RPMI8226 (cell line): Measurements from ENCODE around the gene KAZN.

Source experiments
- DNase-seq: peaks from one replicate; pipeline ENCODE4 v3.0.0-alpha.2; 2015

Gene KAZN

DNA sequence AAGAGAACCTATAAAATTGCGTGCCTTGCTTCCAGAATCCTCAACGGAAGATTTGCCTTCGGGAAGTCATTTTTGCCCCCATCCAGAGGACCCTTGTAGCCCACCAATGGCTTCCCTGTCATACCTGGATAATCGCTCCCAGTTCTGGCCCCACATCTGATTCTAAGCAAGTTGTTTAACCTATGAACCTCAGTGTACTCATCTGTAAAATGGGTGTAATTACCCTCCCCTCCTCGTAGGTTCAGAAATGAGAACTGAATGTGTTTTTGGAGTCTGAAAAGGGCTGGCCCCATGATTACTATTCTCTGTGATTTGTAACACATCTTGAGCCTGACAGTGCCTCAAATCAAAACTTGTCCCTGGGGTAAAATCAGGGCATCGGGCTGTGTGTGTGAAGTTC, 473.5 kb downstream of the KAZN start:
- no peak for DNase-seq

DNA sequence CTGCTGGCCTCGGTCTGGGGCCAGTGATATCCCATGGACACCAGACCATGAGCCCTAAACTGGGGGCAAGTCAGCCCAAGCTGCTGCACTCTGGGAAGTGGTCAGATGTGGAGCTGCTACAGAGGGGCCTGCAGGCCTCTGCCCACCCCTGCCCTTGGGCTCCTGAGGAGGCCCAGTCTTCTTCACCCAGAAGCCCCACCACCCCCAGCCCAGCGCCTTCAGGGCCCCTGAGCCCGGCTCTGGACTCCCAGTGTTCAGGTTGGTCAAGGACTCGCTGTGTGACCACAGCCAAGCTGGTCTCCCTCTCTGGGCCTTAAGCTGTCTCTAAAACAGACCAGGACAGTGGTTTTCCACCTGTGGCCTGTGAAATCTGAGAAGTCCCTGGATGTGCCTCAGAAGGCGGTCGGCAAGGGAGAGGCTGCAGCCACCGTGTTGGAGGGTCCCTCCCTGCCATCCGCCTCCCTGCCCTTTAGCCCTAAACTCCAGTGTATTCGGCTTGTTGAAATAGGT, 475.4 kb downstream of the KAZN start:
- no peak for DNase-seq

DNA sequence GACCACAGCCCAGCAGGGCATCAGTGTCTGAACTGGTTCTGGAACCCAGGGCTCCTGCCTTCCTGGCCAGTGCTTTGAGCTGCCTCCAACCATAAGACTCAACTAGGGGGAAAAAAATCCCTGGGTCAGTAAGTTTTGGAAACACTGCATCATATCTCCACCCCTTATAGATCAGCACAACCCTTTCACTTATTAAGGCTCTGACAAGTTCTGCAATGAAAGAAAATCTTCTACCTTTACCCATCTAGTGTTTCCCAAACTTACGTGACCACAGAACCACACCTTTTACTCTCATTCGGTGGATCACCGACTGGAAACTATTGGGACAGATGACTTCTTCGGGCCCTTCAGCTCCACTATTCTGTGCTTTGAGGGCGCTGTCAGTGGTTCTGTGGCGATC, 476.7 kb downstream of the KAZN start:
- no peak for DNase-seq

DNA sequence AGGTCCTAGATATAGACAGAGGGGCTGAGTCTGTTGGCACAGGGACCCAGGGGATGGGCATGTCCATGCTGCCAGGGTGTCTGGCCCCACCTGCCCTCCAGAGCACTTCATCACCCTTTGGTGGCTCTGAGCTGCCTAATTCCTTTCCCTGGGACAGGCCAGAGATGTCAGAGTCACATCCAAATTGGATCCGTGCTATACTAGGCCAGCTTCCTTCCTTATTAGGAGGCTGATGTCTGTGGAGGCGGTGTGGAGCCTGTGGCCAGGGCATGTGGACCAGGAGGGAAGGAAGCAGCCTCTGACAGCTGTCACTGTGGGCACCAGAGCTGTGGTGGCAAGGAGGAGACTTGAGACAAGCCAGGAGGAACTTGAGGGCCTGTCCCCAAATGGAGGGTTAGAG, 477.3 kb downstream of the KAZN start:
- no peak for DNase-seq

DNA sequence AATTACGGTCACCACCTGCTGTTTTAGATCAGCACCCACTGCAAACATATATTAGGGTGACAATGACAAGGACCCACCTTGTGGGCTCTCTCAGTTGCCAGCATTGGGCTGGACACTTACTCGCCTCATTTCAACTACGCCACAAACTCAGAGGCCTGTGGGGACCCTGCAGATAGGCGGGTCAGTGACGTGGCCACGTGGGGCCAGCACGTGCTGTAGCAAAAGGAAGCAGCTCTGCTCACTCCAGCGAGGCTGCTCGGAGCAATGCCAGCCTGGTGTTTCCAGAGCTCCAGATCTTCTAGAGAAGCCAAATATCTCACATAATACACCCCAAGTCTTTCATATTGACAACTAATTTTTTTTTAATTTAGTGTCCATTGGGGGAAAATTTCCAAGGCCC, 478.3 kb downstream of the KAZN start:
- DNase-seq, result no peak

DNA sequence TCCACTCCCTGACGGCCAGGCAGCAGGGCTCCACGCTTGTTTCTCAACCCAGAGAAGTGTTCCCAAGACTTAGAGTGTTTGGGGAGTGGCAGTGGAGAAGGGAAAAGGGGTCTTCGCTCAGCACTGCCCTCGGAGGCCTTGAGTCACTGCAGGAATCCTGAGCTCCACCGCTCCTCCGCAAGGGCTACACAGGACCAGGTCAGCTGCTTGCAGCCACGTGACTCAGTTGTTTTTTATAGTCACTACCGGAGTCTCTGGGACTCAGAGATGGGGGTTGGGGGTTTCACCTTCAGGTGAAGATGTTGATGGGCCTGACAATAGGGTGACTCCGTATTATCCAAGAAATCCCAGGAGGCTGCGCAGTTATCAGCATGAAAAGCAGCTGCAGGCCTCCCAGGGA, 478.9 kb downstream of the KAZN start:
- no peak for DNase-seq

DNA sequence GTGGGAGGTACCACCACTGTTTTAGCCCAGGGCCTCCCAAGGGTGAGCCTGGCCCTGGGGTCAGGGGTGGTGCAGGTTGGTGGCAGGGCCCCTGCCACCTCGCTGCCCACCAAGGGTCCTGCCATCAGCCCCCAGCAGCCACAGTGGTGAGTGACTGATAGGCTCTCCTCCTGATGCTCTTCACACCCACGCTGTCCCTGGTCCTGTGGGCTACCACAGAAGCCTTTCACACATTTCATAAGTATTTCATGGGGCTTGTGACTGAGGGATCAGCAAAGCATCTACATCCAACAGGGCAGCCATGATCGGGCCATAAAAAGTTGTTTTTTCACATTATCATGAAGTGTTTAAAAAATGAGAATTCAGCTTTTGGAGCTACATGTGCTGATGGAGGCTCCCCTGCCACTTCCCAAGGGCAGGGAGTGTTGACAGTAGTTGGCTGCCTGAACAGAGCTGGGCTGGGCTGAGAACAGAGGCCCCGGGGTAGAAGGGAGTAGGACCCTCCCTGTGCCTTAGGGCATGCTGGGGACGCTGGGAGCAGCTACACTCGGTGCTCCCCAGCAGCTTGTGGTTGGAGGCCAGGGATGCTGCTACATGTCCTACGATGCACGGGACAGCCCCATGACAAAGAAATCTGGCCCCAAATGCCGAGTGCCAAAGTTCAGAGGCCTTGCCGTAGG, 482.0 kb downstream of the KAZN start:
- DNase-seq, result no peak

DNA sequence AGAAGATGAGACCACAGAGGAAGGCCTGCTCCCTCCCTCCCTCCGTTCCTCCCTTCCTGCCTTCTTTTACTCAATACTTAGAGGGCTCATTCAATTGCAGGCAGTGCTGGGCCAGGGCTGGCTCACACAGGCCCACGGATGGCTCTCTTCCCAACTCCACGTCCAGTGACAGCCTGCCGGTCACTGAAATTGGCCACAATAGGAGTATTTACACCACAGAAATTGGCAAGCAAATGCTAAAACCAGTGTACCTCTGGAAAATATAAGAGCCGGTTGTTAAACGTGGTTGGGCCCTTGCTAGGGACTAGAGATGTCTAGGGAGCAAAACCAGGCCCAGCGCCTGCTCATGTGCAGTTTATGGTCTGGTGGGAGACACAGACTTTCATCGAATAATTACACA, 482.6 kb downstream of the KAZN start:
- DNase-seq, result no peak

DNA sequence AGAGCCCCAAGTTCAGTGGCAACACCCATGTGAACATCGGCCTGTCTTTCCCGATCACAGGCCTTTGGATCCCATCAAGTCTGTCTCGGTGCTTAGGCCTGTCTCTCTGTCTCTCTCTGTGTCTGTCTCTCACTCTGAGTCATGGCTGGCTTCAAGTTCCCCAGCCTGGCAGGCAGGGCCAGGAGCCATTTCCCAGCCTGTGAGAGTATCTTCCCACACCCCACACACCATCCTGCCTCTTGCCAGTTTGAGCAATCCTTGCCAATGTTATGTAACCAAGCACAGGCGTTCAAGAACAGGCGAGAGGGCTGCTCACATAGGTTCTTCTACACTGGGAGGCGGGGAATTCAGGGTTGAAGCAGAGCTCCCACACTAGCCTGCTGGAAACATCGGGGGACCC, 485.1 kb downstream of the KAZN start:
- no peak for DNase-seq

DNA sequence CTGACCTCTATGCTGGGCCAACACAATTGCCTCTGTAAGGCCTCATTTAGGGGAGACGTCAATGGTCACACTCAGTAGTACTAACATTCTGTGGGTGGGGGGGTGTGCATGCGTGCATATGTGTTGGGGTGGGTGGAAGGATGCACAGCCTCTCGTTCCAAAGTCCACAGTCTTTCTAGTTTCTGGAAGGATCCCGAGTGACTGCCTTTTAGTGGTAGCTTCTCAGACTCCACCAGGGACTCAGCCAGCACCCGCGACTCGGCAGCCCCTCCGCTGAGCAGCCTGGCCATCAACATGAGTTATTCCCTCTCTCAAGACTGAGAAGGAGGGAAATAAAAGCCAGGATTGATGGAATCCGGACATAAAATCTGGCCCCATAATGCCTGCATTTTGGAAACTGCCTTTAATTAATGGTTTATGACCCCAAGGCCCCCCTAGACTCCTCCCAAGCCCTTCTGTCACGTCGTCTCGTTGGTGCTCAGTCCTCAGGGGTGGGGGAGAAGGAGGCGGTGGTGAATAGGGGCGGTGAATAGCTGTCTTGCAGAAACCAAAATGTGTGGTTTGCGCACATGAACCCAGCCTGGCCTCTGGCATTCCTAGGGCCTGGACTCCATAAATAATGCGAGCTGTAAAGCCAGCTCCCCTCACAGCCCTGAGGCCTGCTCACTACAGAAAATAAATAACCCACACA, 489.9 kb downstream of the KAZN start:
- DNase-seq, result no peak

DNA sequence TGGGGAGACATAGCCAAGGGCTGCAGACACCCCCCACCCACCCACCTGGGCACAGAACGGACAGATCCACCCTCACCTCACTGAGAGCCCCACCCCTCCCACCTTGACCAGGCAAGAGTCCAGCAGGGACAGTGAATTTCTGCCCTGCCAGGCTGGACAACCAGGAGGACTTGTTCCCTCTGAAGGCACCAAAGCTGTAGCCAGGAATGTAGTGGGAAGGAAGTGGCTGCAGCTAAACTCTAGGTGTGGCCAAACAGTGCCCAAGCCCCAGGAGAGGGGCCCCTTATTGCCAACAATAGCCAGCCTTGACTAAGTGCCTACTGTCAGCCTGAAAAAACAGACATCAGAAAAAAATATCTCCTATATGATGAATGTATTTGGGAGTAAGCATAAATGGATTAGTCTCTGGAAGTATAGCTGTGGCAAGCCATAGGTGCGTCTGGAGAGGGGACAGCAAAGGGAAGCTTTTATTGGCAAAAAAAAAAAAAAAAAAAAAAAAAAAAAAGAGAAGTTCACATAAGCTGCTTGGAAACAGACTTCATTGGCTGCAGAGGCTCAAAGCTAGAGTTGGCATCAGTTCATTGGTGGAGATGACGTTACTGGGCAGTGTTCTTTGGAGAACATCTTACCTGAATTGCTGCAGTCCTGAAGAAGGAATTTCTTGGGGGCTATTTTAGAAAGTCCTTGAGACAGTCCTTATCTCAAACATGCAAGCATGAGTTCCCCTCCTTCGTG, 490.9 kb downstream of the KAZN start:
- no peak for DNase-seq

DNA sequence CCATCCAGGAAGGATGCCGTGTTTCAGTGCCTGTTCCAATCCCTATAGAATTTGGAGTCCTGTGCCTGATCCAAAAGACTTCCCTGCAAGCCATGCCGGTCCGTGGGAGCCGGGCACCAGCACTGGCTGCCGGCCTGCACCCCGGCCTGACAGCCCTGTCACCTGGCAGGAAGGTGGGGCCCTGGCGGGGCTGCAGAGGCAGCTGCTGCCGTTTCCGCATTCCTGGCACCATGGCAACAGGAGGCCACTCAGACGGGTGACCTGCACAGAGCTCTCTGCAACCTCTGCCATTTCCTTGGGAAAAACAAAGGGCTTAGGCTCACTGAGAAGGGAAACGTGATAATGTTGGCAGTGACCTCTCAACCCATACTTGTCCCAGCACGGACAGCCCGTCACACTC, 491.9 kb downstream of the KAZN start:
- peak; percentile 86 for DNase-seq

DNA sequence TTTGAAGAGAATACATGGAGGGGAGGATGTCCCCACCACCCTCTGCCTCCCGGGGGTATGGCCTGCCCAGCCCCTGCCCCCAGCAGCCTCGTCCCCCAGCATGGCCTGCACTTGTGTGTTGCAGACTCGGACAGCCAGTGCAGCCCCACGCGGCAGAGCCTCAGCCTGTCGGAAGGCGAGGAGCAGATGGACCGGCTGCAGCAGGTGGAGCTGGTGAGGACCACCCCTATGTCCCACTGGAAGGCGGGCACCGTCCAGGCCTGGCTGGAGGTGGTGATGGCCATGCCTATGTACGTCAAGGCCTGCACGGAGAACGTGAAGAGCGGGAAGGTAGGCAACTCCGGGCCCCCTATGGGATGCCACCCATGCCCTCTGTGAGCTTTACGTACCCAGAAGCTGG, 495.6 kb downstream of the KAZN start:
- DNase-seq, result no peak

DNA sequence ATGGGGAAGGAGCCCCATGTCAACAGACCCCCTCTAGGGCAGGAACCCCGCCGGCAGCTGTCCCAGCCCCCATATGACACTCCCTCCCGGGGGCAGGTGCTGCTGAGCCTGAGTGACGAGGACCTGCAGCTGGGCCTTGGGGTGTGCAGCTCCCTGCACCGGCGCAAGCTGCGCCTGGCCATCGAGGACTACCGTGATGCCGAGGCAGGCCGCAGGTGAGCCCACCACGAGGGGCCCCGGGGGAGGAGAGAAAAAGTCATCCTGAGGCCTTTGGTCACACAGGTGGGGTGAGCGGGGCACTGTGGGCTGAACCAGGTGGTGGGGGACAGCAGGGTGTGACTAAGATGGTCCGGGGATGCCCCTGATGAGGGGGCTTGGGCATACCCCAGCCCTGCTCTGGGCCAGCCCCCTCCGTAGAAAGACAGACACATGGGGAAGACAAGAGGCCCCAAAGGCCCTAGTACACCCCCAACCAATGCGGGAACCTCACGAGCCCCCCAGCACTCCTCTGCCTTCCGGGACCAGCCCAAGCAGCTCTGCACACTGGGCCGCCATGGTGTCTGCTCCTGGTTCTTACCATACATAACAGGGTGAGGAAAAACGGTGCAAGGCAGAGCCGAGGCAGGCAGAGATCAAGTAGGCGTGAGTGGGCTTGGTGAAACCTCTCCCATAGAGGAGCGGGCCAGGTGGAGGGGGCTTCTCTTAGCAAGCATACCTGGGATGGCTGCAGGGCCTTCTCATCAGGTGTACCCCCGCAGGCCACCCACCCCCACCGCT, 496.4 kb downstream of the KAZN start:
- no peak for DNase-seq

DNA sequence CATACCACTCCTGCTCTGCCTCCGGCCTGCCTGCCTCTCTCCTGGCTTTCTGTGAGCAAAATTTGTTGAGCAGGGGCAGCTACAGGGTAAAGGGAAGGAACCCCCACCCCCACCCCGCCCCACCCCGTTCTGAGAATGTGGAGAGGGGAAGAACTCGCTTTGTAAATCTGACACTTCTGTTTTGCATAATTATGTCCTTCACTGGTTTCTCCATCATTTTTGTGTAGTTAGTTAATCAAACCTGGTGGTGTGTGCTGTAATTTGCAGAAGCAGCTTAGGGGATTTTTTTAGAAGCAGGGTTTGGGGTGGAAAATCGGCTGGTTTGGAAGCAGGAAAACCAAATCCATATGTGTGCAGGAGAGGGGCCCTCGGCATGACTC, 497.0 kb downstream of the KAZN start:
- no peak for DNase-seq

DNA sequence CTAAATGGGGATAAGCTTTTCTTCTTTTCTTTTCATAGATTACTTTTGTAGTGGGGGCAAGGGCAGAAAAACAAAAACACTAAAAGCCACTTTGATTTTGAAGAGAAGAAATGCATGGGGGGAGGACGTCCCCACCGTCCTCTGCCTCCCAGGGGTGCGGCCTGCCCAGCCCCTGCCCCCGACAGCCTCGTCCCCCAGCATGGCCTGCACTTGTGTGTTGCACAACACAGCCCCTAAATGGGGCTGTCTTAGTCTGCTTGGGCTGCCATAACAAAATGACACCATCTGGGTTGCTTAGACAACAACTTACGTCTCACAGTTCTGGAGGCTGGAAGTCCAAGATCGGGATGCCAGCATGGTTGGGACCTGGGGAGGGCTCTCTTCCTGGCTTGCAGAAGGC, 497.8 kb downstream of the KAZN start:
- DNase-seq, result no peak

DNA sequence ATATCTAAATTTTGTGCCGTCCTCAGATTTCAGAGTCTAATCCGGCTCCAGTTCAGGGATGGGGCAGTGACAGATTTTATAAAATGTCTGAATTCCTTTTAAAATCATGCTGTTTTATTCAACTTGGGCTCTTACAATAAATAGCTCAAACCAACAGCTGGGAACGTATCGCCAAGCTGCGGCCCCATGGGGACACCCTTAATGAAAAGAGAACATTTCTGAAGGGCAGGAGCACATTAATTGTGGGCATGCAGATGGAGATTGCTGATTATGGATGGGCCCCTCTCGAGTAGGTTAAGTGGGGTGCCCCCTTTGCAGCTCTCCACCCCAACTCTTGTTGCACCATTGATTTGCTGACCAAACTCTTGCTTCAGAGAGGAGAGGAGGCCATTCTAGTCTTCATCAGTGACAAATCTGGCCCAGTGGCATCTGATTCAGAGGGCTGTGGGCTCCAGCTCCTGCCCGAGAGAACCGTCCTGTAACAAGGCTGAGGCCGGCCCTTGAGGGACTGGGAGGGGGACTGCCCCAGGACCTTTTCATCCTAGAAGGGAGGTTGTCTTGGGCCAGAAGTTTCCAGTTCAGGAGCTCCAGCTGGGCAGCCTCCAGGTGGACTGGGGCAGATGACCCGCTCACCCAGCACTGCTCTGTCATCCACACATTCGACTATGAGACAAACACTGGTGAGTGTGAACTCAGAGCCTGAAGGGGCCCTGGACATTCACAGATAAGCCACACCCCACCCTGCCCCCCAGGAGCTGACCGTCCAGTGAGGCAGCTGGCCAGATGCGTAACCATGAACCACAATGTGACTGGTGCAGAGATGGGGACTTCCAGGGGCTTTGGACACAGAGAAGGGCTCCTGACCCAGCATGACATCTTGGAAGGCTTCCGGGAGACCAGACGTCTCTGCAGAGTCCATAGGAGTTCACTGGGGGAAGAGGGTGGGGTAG, 500.0 kb downstream of the KAZN start:
- DNase-seq, result no peak

DNA sequence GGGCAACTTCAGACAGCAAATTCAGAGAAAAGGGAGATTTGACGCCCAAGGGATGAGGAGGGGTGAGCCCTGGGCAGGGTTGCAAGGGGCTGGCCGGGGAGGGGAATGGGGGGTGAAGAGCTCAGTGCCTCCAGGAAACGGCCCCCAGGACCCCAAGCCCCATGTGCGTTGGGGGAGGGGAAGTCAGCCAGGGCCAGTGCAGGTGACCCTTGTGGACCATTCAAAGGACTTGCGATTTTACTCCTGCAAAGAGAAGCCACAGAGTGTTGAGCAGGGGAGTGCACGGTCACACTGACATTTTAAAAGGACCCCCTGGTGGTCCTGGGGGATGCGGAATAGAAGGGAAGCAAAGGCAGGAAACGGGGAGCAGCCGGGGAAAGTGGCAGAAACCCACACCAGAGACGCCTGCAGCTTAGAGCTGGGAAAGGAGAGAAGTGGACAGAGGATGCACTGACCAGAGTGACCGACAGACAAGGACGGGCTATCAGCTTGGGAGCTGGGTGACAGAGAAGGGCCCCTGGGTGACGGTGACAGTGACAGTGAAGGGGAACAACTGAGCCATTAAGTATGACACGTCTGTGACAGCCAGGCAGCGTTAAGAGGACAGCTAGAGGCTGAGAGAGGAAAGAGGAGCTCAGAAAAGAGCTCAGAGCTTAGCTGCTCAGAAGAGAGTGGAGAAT, 501.1 kb downstream of the KAZN start:
- DNase-seq, result no peak

DNA sequence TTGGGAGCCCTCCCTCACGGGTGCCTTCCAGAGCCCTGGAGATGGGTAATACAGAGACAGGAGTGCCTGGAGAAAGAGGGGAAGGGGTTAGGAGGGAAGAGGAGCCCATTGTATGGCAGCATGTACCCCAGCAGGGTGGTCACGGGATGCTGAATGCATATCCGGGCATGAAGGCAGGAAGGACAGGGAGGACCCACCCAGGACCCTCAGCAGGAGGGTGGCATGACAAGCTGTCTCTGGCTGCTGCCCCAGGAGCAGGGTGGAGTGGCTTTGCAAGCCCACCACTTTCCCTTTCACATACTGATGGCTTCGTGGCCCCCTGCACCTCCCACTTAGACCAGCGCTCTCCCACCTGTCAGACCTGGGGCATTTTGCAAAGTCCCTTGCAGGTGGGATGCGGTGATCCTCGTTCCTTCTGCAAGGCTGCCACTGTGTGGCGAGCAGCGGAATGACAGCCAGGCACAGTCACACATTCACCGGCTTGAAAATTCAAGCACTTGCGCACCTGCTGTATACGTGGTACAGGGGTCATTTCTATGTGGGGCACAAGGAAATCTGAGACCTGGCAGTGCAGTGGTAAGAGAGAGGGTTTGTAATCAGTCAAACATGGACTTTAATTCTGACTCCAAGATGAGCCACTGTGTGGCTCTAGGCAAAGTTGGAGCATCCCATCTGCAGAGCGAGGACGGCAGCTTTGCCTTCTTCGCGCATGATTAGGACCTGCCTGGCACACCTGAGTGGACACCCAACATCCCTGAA, 501.8 kb downstream of the KAZN start:
- DNase-seq, result peak; percentile 70

DNA sequence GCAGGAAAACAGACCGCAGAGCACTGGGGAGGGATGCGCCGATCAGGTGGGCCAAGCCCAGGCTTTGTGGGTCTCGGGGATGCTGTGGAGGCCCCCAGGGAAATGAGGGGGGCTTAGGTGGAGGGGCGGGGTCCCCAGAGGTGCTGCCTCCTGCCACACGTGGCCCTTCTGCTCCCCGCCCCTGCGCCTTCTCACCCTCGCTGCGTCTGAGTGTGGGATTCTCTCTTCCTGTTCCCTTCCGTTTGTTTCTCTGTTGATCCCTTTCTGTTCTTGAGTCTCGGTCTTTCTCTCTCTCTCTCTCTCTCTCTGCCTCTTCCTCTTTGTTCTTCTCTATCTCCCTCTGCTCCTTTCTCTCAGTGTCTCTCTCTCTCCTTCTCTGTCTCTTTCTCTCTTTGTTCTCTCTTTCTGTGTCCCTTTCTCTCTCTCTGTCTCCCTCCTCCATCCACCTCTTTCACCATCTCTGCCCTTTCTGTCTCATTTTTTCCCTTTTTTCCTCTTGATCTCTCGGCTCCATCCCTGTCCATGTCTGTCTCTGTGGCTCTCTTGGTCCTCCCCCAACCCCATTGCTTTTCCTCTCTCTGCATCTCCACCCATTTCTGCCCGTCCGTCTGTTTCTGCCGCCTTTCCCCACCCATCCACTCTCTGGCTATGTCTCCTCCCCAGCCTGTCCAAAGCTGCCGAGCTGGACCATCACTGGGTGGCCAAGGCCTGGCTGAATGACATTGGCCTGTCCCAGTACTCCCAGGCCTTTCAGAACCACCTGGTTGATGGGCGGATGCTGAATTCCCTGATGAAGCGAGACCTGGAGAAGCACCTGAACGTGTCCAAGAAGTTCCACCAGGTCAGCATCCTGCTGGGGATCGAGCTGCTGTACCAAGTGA, 502.6 kb downstream of the KAZN start:
- no peak for DNase-seq
